ENCODE measurements around the gene MORN1. TPM values are rescaled to one million over a fixed set of nuclear protein-coding genes. Genes with fewer than 3 reads are reported as not detected.

MORN1 gene
- total RNA-seq, 6 experiments from 2014 or later, result 3.1 to 7.1 (median 4.5) TPM

GRCh38 chr1:2378956-2379732 lies 12.2 kb downstream of the MORN1 start:
- no peak for ATAC-seq
- Histone ChIP-seq H3K4me1 (no peaks in the 10 kb centered on the region), H3K36me3 (no peaks in the 10 kb centered on the region), H3K4me3 (no peak overlapping the region), H3K9me3 (no peaks in the 10 kb centered on the region), H3K27me3 (no peaks in the 10 kb centered on the region), H3K27ac (no peak overlapping the region)
- WGBS (ENCODE audit: insufficient coverage, low coverage, low lambda C conversion rate, missing lambda C conversion rate), result 78% methylated on average over 14 of the region's 18 CpGs
- TF ChIP-seq, protein P1, sequence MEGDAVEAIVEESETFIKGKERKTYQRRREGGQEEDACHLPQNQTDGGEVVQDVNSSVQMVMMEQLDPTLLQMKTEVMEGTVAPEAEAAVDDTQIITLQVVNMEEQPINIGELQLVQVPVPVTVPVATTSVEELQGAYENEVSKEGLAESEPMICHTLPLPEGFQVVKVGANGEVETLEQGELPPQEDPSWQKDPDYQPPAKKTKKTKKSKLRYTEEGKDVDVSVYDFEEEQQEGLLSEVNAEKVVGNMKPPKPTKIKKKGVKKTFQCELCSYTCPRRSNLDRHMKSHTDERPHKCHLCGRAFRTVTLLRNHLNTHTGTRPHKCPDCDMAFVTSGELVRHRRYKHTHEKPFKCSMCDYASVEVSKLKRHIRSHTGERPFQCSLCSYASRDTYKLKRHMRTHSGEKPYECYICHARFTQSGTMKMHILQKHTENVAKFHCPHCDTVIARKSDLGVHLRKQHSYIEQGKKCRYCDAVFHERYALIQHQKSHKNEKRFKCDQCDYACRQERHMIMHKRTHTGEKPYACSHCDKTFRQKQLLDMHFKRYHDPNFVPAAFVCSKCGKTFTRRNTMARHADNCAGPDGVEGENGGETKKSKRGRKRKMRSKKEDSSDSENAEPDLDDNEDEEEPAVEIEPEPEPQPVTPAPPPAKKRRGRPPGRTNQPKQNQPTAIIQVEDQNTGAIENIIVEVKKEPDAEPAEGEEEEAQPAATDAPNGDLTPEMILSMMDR (IDR thresholded peaks at IDR 0.05), result no peak
- no peak for TF ChIP-seq POLR2A (IDR thresholded peaks at IDR 0.05)
- intact Hi-C loops (cut with DNase I), result no loop called here
- DNase-seq, result peak in 1 of 3 donors; percentile 30

- no peaks in the 10 kb centered on the region for H3K36me3 ChIP-seq
- H3K9me3 ChIP-seq, result no peaks in the 10 kb centered on the region
- intact Hi-C loops (cut with DNase I), result no loop called here
- no peak for ATAC-seq
- peak in 1 of 3 donors; percentile 35 for DNase-seq
- no peak overlapping the region for H3K4me3 ChIP-seq
- TF ChIP-seq POLR2A (IDR thresholded peaks at IDR 0.05), result no peak
- TF ChIP-seq, protein P1 (IDR thresholded peaks at IDR 0.05), result no peak
- no peaks in the 10 kb centered on the region for H3K27me3 ChIP-seq
- 94% methylated on average over 3 of the region's 24 CpGs for WGBS (ENCODE audit: insufficient coverage, low coverage, low lambda C conversion rate, missing lambda C conversion rate)
- no peaks in the 10 kb centered on the region for H3K4me1 ChIP-seq
- H3K27ac ChIP-seq, result no peak overlapping the region
These were observed 12.9 kb downstream of the MORN1 start for GRCh38 chr1:2378441-2378851.

GRCh38 chr1:2377751-2378440 lies 13.5 kb downstream of the MORN1 start:
- H3K27ac ChIP-seq, result no peak overlapping the region
- H3K36me3 ChIP-seq, result no peaks in the 10 kb centered on the region
- intact Hi-C loops (cut with DNase I), result no loop called here
- no peaks in the 10 kb centered on the region for H3K9me3 ChIP-seq
- WGBS (ENCODE audit: insufficient coverage, low coverage, low lambda C conversion rate, missing lambda C conversion rate), result 73% methylated on average over 3 of the region's 16 CpGs
- no peak for ATAC-seq
- peak in 1 of 3 donors; percentile 35 for DNase-seq
- no peaks in the 10 kb centered on the region for H3K27me3 ChIP-seq
- no peak overlapping the region for H3K4me3 ChIP-seq
- no peak for TF ChIP-seq POLR2A (IDR thresholded peaks at IDR 0.05)
- TF ChIP-seq, protein P1 (IDR thresholded peaks at IDR 0.05), result no peak
- H3K4me1 ChIP-seq, result no peaks in the 10 kb centered on the region

DNA sequence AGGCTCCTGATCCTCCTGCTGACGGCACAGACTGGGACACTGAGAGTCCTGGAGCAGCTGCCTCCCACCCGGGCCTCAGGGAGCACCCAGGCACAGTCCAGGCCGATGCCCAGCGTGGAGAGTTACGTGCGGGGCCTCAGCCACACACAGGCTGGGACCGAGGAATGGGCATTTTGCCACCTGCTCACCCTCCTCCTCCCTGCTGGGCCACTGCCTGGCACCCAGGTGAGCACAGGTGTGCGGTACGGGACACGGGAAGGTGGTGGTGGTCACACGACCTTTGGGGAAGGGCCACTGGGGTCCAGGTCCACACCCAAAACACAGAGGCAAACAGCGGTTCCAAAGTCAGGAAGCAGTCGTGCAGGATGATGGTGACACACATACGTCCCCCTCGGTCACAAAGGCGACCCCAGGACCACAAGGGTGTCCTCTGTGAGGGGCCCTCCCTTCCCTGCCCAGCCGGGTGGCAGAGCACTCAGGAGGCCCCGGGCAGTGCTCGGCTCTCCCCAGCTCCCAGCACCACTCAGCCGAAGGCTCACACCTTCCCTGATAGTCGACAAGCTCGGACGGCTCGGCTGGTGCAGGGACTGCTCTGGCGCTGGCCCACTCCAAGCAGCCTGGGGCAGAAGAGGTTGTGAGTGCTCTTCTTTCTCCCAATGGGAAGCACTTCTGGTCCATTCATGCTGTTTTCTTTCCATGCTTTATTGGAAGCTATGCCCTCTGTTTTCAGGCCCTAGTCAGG lies 14.3 kb downstream of the MORN1 start:
- Histone ChIP-seq H3K27ac (no peak overlapping the region), H3K27me3 (no peaks in the 10 kb centered on the region), H3K9me3 (no peaks in the 10 kb centered on the region), H3K4me1 (no peaks in the 10 kb centered on the region), H3K4me3 (no peak overlapping the region), H3K36me3 (no peaks in the 10 kb centered on the region)
- no peak for ATAC-seq
- WGBS (ENCODE audit: insufficient coverage, low coverage, low lambda C conversion rate, missing lambda C conversion rate), result 80% methylated on average over 1 of the region's 25 CpGs
- intact Hi-C loops (cut with DNase I), result no loop called here
- TF ChIP-seq, protein P1 (IDR thresholded peaks at IDR 0.05), result no peak
- TF ChIP-seq POLR2A (IDR thresholded peaks at IDR 0.05), result no peak
- DNase-seq, result peak in 1 of 3 donors; percentile 49

All from right lobe of liver (tissue), 6 donors.